A673 (cell line): ENCODE results near the gene ZBTB25.
A peak's percentile ranks its signal among the peaks of the same experiment; 100 is the strongest.

Experiments used
- CTCF ChIP-seq: fragments of 300-800, 200-600 bp; sonication (generic); conservative IDR thresholded peaks from 2 replicates; pipeline ENCODE4 v1.5.1; 2017; ENCODE audit warnings: low read depth, mild to moderate bottlenecking, antibody characterized with exemption, low read length, moderate library complexity, mixed read lengths
- EZH2 ChIP-seq: fragments of 200-600 bp; sonication (generic); IDR thresholded peaks from 2 replicates; pipeline ENCODE4 v1.6.1; 2017; ENCODE audit warnings: borderline replicate concordance, low read depth, mild to moderate bottlenecking, mixed read lengths, antibody characterized with exemption, low read length; ENCODE audit not compliant: poor library complexity, severe bottlenecking

- TF ChIP-seq CTCF (peak; percentile 95), EZH2 (no peak)
Measured at GRCh38 chr14:64510825-64511671, 7.4 kb upstream of the ZBTB25 start.
